H1 (cell line): ENCODE results near the gene SIRT5. TPM values are rescaled to one million over a fixed set of nuclear protein-coding genes. Genes with fewer than 3 reads are reported as not detected.

Source experiments
- CBX8 ChIP-seq: fragments of 300-800, 300-1000 bp; sonication (generic); IDR thresholded peaks from 2 replicates; pipeline ENCODE4 v1.7.1; 2016; ENCODE audit warnings: low read depth, low read length, borderline replicate concordance
- EZH2 ChIP-seq: fragments of 200-600 bp; sonication (generic); IDR thresholded peaks from 2 replicates; pipeline ENCODE4 v1.7.1; 2012; ENCODE audit warnings: low read depth, mild to moderate bottlenecking, moderate library complexity, low read length, inconsistent platforms; ENCODE audit not compliant: severe bottlenecking
- POU5F1 ChIP-seq: IDR thresholded peaks from 2 replicates; pipeline ENCODE4 v1.6.1; 2011; ENCODE audit warnings: low read depth, mild to moderate bottlenecking, low read length, moderate library complexity
- polyA plus RNA-seq, 7 experiments: library from polyadenylated mRNA; depleted of rRNA in 3 of 7; stranded (reverse) in 5 of 7; unstranded in 2 of 7; fragments of >200 nt in 5 of 7; fragments of 200-250 nt in 2 of 7; gene quantifications; 1 replicate in 5 of 7; 2 replicates in 1 of 7; 4 replicates in 1 of 7; pipeline versions ENCODE4 v1.2.1 to v1.2.3, GENCODE V29; 2011 to 2013; ENCODE audit warnings: missing spikeins in 2 of 7, mixed read lengths in 2 of 7
- total RNA-seq: library from RNA; stranded (reverse); fragmentation: NEBNext Ultra II Directional; extraction: Animal tissue kit (Norgen Biotek cat#: 25700); gene quantifications from 2 replicates; pipeline ENCODE4 v1.2.1, GENCODE V29; 2021

SIRT5 gene
- total and polyA plus RNA-seq, 2 of the 8 experiments (the other 6 are each of a cell fraction or from before 2014, with no cell fraction given), result 7.4 to 14.7 TPM

DNA sequence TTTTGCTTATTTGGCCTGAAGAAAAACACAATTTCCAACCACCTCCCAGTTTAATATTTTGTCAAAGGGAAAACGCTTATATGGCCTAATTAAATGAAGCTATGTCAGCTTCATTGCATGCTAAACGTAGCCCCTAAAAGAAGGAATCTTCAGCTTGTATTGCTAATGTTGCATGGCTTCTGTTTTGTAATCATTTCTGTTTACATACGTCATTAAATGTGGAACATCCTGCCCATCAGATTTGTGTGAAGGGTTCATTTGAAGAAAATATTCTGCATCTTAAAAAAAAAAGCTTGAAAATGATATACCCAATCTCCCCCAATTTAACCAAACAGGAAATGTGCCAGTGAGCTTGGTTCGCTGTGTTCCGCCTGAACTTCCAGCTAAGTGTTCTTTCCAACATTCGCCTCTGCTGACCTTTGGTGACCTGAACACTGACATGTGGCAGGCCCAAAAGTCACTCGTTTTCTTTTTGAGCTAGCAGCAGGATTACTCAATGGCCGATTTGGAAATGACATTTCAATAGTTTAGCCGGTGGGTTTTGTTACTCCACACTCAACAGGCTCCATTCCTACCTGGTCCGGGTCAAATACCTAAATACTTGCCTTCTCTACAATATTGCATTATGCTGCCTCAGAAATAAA lies 12.7 kb upstream of the SIRT5 start (continued):
- TF ChIP-seq POU5F1, result no peak
- no peak for TF ChIP-seq EZH2
- TF ChIP-seq CBX8, result no peak
